Loucy (cell line): ENCODE results near the gene RPUSD3.

Source experiments
- CTCF ChIP-seq: fragments of 200-600 bp; sonication (generic); conservative IDR thresholded peaks from 2 replicates; pipeline ENCODE4 v1.5.1; 2014; ENCODE audit warnings: mild to moderate bottlenecking, antibody characterized with exemption, low read length
- EZH2phosphoT487 ChIP-seq: fragments of 200-600 bp; IDR thresholded peaks from 2 replicates; pipeline ENCODE4 v1.6.1; 2018; ENCODE audit warnings: antibody characterized with exemption, mild to moderate bottlenecking, moderate library complexity, borderline replicate concordance

DNA sequence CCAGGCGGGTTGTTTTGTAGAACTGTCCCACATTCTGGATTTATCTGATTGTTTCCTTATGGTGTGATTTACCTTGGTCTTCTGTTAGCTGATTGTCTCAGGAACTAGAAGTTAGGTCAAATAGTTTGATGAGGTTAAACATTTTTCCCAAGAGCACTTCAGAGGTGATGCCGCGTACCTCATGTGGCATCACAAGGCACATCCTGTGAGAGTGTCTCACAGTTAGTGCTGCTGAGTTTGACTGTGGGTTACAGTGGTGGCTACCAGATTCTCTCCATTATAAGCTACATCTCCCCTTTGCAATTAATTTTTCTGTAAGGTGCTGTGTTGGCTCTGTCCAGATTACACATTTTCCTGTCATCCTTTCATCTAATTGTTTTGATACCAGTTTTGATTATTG lies 12.6 kb downstream of the RPUSD3 start:
- TF ChIP-seq CTCF (no peak), EZH2phosphoT487 (no peak)
